Measurements from ENCODE around the gene UGT8. TPM values are rescaled to one million over a fixed set of nuclear protein-coding genes. Genes with fewer than 3 reads are reported as not detected.
"Not testable (repeated sequence)": the region's sequence is repeated elsewhere in the genome, so short reads cannot be mapped to it uniquely, and the experiment has no call there.

Gene UGT8
- total RNA-seq, 1 experiment from 2014 or later = 23.1 TPM

DNA sequence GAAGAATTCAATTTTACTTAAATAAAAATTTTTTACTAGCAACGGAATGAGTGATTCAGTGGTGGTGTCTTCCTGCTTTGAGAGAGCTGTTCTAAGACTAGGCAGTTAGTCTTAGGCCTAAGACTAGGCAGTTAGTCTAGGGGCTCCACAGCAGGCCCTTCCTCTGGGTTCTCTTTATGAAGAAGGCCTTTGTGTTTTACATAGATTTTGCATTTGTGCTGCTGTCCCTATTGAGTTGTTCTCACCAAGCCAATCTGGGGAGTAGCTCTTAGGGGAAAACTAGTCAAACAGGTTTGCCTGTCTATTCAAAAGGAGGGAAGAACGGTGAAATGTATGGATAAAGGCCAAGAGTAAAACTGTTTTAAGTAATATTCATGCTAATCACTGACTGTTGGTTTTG is 7.6 kb downstream of the UGT8 start:
- Mint-ChIP-seq H3K27me3 (ENCODE audit: unreplicated experiment) (no peaks in the 10 kb centered on the region), H3K9me3 (ENCODE audit: low read depth, unreplicated experiment) (no peaks in the 10 kb centered on the region), H3K4me3 (ENCODE audit: low read depth, unreplicated experiment) (no peak overlapping the region), H3K36me3 (ENCODE audit: insufficient read depth, unreplicated experiment) (no peaks in the 10 kb centered on the region), H3K4me1 (ENCODE audit: low read depth, unreplicated experiment) (no peaks in the 10 kb centered on the region), H3K27ac (ENCODE audit: unreplicated experiment) (no peak overlapping the region)
- DNase-seq = peak; percentile 36
- TF ChIP-seq, protein P1, sequence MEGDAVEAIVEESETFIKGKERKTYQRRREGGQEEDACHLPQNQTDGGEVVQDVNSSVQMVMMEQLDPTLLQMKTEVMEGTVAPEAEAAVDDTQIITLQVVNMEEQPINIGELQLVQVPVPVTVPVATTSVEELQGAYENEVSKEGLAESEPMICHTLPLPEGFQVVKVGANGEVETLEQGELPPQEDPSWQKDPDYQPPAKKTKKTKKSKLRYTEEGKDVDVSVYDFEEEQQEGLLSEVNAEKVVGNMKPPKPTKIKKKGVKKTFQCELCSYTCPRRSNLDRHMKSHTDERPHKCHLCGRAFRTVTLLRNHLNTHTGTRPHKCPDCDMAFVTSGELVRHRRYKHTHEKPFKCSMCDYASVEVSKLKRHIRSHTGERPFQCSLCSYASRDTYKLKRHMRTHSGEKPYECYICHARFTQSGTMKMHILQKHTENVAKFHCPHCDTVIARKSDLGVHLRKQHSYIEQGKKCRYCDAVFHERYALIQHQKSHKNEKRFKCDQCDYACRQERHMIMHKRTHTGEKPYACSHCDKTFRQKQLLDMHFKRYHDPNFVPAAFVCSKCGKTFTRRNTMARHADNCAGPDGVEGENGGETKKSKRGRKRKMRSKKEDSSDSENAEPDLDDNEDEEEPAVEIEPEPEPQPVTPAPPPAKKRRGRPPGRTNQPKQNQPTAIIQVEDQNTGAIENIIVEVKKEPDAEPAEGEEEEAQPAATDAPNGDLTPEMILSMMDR (IDR thresholded peaks at IDR 0.05; ENCODE audit: unreplicated experiment) = no peak
- BruUV-seq (replicated peaks) = no TSS peak
- intact Hi-C loops (cut with micrococcal nuclease; ENCODE audit: unreplicated experiment) = loop anchor here (2.0 kb wide), 1 partner anchor 49 kb away; no protein-coding TSS in a partner anchor
- CTCF ChIA-PET = interaction anchor here (1.8 kb wide), 1 partner anchor 10 kb away, joined by 10 read pairs; no protein-coding TSS in a partner anchor

DNA sequence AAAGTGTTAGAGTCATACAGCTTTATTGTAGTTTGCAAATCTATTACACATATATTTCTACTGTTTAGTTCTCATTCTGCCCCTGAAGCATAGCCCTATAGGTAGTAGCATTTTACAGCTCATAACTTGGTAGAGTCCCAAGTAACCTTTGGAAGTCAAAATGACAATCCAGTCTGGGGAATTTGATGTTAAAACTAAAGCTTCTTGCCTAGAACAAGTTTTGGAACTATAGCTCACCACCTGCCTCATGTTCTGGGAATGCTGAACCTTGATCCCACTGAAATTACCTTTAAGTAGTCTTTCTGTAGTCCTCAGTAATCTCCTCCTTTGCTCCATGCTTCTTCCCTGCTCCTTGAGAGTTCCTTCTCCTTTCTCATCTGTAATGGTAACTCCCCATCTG is 8.4 kb downstream of the UGT8 start:
- Mint-ChIP-seq H3K4me1 (ENCODE audit: low read depth, unreplicated experiment) (no peaks in the 10 kb centered on the region), H3K27me3 (ENCODE audit: unreplicated experiment) (no peaks in the 10 kb centered on the region), H3K4me3 (ENCODE audit: low read depth, unreplicated experiment) (no peak overlapping the region), H3K27ac (ENCODE audit: unreplicated experiment) (no peak overlapping the region), H3K36me3 (ENCODE audit: insufficient read depth, unreplicated experiment) (no peaks in the 10 kb centered on the region), H3K9me3 (ENCODE audit: low read depth, unreplicated experiment) (no peaks in the 10 kb centered on the region)
- no peak for DNase-seq
- intact Hi-C loops (cut with micrococcal nuclease; ENCODE audit: unreplicated experiment) = loop anchor here (2.0 kb wide), 1 partner anchor 48 kb away; no protein-coding TSS in a partner anchor
- no TSS peak for BruUV-seq (replicated peaks)
- TF ChIP-seq, protein P1 (IDR thresholded peaks at IDR 0.05; ENCODE audit: unreplicated experiment) = no peak
- CTCF ChIA-PET = interaction anchor here (1.8 kb wide), 1 partner anchor 9 kb away, joined by 10 read pairs; no protein-coding TSS in a partner anchor

DNA sequence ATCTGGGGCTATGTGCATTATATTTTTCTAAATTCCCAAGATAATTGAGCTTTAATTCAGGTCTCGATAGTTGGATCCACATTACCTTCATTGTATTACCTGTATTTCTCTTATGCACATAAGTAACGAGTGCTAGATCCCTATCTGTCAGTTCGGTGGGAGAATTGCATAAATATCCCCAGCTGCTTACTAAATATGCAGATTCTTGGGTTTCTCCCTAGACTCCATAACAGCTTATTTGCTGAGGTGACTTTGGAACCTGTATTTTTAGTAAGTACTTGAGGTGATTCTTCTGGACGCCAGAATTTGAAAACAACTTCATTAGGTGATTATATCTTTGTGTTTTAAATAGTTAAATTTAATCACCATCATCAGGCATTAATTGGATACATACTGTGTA is 15.0 kb downstream of the UGT8 start:
- Mint-ChIP-seq H3K27me3 (ENCODE audit: unreplicated experiment) (no peaks in the 10 kb centered on the region), H3K4me1 (ENCODE audit: low read depth, unreplicated experiment) (peaks cover 5% of the 10 kb centered on the region), H3K36me3 (ENCODE audit: insufficient read depth, unreplicated experiment) (peaks cover 14% of the 10 kb centered on the region), H3K4me3 (ENCODE audit: low read depth, unreplicated experiment) (no peak overlapping the region), H3K27ac (ENCODE audit: unreplicated experiment) (no peak overlapping the region), H3K9me3 (ENCODE audit: low read depth, unreplicated experiment) (no peaks in the 10 kb centered on the region)
- TF ChIP-seq, protein P1 (IDR thresholded peaks at IDR 0.05; ENCODE audit: unreplicated experiment) = no peak
- DNase-seq = no peak
- BruUV-seq (replicated peaks) = no TSS peak
- CTCF ChIA-PET = no interaction called here
- intact Hi-C loops (cut with micrococcal nuclease; ENCODE audit: unreplicated experiment) = no loop called here

DNA sequence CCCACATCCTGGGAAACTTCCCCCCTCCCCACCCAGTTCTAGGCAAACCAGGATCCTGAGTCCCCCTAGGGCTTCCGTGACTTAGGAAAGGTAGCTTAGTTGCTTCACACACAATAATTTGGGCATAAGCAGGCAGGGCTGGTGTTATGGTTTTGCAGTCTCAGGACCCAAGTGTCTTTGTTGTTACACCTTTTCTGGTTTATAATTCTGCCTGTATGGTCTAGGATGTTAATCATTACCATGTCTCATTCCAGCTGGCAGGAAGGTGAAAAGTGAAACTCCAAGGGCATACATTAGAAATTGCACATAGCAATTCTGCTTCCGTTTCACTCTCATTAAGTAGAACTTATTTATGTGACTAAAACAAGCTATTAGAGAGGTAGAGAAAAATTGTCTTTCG is 16.8 kb downstream of the UGT8 start:
- Mint-ChIP-seq H3K27ac (ENCODE audit: unreplicated experiment) (peak overlapping the region; percentile 81), H3K4me3 (ENCODE audit: low read depth, unreplicated experiment) (peak overlapping the region; percentile 87), H3K27me3 (ENCODE audit: unreplicated experiment) (no peaks in the 10 kb centered on the region), H3K9me3 (ENCODE audit: low read depth, unreplicated experiment) (no peaks in the 10 kb centered on the region), H3K4me1 (ENCODE audit: low read depth, unreplicated experiment) (peaks cover 5% of the 10 kb centered on the region), H3K36me3 (ENCODE audit: insufficient read depth, unreplicated experiment) (peaks cover 14% of the 10 kb centered on the region)
- intact Hi-C loops (cut with micrococcal nuclease; ENCODE audit: unreplicated experiment) = no loop called here
- BruUV-seq (replicated peaks) = no TSS peak
- no peak for DNase-seq
- CTCF ChIA-PET = interaction anchor here (0.7 to 1.5 kb wide), 2 partner anchors 9 to 38 kb away, joined by 6 to 10 read pairs; no protein-coding TSS in a partner anchor
- TF ChIP-seq, protein P1 (IDR thresholded peaks at IDR 0.05; ENCODE audit: unreplicated experiment) = no peak

DNA sequence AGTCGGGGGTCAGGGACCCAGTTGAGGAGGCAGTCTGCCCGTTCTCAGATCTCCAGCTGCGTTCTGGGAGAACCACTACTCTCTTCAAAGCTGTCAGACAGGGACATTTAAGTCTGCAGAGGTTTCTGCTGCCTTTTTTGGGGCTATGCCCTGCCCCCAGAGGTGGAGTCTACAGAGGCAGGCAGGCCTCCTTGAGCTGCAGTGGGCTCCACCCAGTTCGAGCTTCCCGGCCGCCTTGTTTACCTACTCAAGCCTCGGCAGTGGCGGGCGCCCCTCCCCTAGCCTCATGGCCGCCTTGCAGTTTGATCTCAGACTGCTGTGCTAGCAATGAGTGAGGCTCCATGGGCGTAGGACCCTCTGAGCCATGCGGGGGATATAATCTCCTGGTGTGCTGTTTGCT is 17.4 kb downstream of the UGT8 start:
- H3K27ac Mint-ChIP-seq (ENCODE audit: unreplicated experiment) = peak overlapping the region; percentile 81

More for the DNA sequence above, 17.4 kb downstream of the UGT8 start:
- BruUV-seq (replicated peaks); H3K27me3 Mint-ChIP-seq (ENCODE audit: unreplicated experiment); H3K9me3 Mint-ChIP-seq (ENCODE audit: low read depth, unreplicated experiment); H3K4me1 Mint-ChIP-seq (ENCODE audit: low read depth, unreplicated experiment); intact Hi-C loops (cut with micrococcal nuclease; ENCODE audit: unreplicated experiment): not testable (repeated sequence)
- Mint-ChIP-seq H3K4me3 (ENCODE audit: low read depth, unreplicated experiment) (peak overlapping the region; percentile 87), H3K36me3 (ENCODE audit: insufficient read depth, unreplicated experiment) (peaks cover 14% of the 10 kb centered on the region)
- DNase-seq = peak; percentile 79
- CTCF ChIA-PET = interaction anchor here (1.5 kb wide), 1 partner anchor 9 kb away, joined by 10 read pairs; no protein-coding TSS in a partner anchor

Measured in Calu3 (cell line).